HG02610 (cell line): Measurements from ENCODE around the gene NMNAT1.
"Not testable (repeated sequence)": the region's sequence is repeated elsewhere in the genome, so short reads cannot be mapped to it uniquely, and the experiment has no call there.

Experiments
- ATAC-seq: cut with Tn5 transposase; IDR thresholded peaks from one replicate; pipeline ENCODE4 v1.9.1; 2021; ENCODE audit warnings: mild to moderate bottlenecking, moderate library complexity; ENCODE audit not compliant: unreplicated experiment

NMNAT1 gene

DNA sequence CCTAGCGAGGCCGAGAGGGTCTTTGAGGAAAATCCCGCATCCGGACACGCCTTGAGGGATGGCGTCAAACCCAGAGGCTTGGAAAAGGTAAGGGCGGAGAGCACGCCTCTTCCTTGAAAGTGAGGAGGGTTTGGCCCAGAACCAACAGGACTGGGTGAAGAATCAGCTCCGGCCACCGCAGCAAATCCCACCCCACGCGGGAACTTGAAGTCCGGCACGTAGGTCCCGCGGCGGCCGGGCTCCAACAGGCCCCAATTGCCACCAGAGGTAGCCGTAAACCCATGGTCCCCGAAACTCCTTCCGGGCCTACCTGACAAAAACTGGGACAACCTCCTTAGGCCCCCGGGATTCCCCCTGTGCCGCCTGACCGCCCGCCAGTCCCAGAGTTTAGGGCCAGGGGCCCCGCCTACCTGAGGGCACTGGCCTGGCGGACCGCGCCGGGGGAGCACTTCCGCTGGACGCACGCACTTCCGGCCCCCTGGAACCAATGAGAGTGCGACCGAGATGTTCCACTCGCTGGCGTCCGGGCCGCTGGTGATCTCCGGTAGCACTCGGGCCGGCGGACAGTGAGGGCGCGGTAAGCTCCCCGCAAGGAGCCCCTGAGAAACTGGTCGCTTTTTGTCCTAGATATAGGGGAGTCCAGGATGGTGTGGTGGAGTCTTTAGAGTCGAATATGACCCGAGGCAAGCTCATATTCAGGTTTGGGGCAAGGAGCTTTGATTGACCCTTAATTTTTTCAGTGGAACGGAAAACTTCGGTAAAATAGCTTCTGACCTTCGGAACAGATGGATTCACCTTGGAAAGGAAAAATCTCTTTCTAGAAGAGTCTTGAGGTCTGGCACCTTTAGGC is at the start of gene NMNAT1, which contains the start of gene LZIC:
TSS of gene NMNAT1 (plus strand) at position 537 of the 850 bp plus-strand sequence. CDS start 28,599 bp downstream, outside the sequence.
TSS of gene LZIC (minus strand) at position 453 of the 850 bp plus-strand sequence. CDS start 6,772 bp downstream, outside the sequence.
- ATAC-seq: peak; percentile 88

DNA sequence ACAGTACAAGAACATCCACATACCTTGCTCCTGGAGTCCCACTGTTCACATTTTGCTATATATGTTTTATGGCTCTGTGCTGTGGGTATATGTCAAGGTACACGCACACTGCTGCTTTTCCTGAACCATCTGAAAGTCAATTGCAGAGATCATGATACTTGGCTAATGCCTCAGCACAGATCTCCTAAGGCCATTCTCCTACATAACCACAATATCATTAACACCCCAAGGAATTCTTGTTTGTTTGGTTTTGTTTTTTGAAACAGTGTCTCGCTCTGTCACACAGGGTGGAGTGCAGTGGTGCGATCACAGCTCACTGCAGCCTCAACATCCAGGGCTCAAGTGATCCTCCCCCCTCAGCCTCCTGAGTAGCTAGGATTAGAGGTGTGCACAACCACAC is 49.2 kb upstream of the NMNAT1 start:
- ATAC-seq: no peak

DNA sequence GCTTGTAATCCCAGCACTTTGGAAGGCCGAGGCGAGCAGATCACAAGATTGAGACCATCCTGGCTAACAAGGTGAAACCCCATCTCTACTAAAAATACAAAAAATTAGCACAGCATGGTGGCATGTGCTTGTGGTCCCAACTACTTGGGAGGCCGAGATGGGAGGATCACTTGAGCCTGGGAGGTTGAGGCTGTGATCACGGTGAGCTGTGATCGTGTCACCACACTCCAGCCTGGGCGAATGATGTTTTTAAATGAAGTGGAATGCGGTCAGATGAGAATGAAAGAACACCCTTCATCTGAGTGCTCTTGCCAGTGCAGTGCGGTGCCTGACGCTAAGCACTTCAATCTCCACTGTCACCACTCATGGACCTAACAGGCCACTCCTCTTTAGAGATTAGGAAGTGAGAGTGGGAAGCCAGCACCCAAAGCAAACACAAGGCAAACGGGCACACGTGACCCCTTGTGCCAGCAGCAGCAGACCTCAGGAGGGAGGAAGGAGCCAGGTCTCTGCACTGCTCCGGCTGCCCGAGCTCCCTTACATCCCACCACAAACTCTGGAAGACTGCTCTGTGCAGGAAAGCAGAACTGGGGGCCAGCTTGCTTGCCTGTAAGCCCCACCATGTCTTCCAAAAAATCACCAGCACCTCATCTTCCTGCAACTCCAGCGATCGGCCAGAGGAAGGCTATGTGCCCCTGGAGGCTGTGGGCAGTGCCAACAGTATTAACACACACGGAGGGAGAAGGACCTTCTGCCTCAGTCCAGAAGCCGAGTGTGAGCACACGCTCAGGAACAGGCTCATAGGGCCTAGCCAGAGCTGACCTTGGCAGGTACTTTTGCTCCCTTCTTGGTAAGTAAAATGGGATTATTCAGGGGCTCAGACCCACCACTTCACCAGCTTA is 42.9 kb upstream of the NMNAT1 start:
- peak; percentile 40 for ATAC-seq

DNA sequence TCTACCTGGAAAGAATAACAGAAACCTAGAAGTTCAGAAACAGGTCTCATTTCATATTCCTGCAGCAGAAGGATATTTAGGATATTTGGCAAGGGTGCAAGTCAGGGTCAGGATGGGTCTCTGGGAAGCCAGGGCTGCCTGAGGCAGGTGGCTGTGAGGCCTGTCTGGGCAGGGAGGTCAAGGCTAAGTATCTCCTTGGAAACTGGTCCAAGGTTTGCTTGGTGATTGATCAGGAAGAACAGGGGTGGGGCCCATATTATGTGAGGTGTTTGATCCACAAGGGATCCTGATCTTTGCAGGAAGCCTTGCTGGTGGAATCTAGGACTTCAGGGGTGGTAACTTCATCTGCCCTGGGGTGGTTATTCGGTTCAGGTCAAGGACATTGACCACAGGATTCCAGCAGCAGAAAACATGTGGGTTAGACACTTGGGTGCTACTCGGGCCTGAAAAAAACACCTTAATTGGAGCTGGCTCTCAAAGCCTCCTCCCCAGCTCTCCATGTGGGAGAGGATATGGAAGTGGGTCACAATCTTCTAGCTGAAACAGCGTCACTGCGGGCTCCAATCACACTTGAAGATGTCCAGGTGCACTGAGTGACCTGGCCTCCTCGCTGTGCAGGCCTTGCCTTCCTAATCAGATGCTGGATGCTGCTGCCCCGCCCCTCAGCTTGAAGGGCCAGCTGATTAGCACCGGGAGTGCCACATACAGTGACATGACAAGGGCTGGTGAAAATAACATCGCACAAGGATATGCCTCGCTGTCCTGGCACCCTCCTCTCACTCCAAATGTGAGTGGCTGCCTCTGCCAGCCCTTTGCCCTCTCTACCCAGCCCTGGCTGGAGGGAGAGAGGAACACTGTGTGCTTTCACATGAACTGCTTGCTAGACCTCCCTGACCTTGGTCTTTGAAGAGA is 41.9 kb upstream of the NMNAT1 start:
- no peak for ATAC-seq

DNA sequence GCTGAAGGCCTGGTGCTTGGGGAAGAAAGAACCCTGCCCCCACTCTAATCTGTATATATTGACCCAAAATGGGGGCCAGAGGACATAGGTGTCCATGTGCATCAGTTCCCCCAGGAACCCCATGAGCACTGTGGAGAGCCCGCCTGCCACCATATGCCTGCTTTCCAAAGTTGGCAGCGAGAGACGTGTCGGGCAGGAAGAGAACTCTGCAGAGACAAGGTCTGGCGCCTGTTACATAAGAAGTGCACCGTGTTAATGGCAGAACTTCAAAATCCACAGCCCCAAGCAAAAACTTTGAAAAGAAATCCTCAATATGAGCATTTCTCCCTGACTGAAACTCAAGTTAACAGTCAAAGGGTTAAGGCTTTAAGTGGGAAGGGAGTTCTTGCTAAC is 41.2 kb upstream of the NMNAT1 start:
- ATAC-seq: no peak

DNA sequence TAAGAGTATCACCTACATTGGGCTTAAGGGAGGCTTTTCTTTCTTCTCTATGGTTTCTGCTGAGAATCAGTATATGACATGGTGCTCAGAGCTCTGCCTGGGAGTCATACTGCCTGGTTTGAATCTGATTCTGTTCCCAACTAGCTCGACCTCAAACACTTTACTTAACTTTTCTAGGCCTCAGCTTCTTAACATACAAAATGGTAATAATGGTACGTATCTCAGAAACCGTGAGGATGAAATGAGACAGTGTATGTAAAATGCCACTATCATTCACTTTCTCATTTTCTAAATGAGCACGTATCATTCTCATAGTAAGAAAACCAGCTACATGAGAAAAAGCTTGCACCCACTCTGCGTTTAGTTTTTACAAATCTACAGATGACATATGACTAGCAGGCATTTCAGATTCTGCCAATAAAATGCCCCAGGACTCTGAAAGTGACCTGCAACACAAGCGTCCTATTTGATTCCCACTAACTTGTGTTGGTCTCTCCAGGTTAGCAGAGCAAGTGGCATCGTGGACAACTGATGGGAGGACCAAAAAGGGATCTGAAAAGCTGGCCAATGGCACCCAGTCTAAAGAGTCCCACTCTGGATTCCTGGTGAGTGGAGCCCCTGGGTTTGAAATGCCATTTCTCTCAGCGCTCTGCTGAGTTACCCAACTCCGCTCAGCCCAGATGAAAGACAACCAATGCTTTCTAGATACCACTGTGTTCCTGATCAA is 39.3 kb upstream of the NMNAT1 start:
- ATAC-seq: peak; percentile 58

DNA sequence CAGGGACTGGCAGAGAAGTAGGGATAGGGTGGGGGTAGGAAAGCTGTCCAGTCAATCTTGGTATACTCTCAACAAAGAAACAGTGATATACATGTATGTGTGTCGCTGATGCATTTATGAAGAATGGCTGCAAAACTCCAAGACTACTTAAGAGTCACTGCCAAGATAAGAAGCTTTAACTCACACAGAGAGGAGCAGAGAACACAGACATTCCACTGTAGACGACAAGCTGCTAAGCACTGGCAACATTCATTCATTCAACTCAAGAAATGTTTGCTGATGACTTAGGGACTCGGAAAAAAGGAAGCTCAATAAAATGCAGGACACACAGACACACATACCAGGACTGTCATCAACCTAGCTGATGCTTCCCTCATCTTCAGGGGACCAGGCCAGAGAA is 38.7 kb upstream of the NMNAT1 start:
- ATAC-seq: no peak

DNA sequence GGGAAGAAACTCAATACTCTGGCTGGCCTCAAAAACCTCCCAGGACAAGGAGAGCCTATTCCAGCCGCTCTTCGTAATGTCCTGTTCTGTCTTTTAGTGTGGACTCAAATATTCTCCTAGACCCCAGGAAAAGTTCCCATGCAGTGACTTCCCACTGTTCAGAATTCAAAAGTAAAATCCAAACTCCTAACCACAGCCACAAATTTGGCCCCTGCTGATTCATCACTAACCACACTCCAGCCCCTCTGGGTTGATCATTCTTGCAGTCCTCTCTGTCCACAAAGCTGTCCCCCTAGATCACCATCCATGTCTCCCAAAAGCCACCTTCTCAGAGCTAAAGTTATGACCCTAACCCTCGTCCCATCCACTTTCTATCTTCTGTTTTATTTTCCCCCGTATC is 38.3 kb upstream of the NMNAT1 start:
- ATAC-seq: no peak

DNA sequence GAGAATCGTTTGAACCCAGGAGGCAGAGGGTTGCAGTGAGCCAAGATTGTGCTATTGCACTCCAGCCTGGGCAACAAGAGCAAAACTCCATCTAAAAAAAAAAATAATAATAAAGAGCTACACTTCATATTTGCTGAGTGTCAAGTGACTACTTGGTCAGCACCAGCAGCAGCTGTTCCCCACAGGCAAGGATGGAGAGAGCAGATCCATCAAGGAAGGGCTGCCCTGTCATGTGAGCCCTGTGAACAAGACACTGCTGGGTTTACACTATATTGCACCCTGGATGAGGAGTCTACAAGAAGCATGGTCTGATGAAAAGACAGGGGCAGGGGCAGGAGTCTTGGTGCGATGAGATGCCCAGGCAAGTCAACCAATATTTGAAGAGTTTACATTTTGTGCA is 36.8 kb upstream of the NMNAT1 start:
- no peak for ATAC-seq

DNA sequence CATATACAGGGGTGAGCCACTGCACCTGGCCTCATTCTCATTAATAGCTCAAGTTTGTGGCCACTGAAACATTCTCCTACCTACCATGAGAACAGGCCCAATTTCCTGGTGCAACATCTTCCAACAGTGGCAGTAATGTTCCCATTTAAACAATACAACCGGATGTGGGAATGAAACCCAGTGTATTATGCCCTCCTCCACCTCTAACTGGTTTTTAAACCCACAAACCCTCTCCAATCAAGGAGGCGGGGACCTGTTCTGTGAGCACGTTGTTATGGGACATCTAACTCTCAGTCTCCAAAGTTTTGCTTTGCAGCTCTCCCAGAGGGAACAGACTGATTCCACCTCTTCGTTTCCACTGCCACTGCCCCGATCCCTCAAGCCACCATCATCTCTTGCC is 35.8 kb upstream of the NMNAT1 start:
- no peak for ATAC-seq

DNA sequence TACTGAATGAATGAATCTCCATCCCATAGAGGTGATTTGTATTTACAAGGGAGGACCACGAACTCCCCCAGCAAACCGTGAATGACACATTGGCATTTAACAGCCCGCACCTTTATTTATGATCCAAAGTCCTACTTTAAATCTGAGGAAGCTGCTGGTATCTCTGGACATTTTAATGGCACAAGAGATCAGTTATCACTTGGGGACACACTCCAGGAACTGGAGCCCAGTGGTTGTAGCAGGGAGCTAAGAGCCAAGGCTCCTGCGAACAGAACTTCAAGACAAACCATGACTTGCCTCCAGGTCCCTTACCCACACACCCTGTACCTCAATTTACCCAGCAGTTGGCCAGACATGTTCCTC is 34.4 kb upstream of the NMNAT1 start:
- ATAC-seq: no peak

DNA sequence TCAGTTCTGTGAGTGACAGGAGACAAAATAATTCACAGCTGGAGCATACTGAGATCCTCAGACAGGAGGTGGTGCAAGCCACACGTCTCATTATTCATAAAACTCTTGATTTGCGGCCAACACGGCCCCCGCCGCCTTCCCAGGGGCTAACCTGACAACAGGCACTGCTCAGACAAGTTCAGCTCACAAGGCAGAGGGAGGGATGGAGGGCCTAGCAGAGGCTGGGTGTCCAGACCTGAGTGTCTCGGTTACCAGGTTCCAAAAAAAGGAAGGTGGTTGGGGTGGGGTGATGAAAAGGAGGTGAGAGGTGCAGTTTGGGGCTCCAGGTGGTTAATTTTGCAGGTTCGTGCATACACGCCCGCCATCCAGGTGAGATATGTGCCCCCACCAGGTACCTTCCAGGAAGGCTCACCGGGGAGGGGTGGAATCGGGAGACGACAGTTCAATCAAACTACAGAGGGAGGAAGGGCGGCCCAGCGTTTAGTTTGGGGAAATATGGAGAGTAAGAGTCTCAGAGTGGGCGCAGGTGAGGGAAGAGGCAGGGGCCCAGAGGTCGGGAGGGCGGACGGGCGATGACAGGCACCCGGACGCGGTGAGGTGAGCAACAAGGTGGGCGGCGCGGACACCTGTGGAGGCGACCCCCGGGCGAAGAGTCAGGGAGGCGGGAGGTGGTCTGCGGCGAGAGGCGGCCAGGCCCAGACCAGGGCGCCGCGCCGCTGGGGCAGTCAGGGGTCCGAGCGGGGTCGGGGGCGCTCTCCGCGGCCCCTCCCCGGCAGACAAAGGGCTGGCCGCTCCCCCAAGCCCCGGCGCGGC is 33.8 kb upstream of the NMNAT1 start:
- no peak for ATAC-seq

DNA sequence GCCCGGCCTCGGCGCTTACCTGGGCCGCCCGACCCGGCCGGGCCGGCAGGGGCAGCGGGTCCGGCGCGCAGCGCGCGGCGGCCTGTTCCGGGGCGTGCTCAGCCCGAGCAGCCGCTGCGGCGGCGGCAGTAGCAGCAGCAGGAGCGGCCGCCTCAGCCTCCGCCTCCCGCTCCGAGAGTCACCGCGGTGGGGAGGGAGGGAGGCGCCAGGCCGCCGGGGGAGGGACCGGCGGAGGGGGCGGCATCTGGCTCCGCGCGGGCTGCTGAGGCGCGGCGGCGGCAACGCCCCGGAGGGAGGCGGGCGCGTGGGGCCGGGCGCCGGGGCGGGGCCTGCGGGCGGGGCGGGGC is 33.2 kb upstream of the NMNAT1 start, which contains the start of gene CTNNBIP1:
TSS of gene CTNNBIP1 (minus strand) at position 194 of the 347 bp plus-strand sequence. CDS start 38,205 bp downstream, outside the sequence.
- ATAC-seq: peak; percentile 75

DNA sequence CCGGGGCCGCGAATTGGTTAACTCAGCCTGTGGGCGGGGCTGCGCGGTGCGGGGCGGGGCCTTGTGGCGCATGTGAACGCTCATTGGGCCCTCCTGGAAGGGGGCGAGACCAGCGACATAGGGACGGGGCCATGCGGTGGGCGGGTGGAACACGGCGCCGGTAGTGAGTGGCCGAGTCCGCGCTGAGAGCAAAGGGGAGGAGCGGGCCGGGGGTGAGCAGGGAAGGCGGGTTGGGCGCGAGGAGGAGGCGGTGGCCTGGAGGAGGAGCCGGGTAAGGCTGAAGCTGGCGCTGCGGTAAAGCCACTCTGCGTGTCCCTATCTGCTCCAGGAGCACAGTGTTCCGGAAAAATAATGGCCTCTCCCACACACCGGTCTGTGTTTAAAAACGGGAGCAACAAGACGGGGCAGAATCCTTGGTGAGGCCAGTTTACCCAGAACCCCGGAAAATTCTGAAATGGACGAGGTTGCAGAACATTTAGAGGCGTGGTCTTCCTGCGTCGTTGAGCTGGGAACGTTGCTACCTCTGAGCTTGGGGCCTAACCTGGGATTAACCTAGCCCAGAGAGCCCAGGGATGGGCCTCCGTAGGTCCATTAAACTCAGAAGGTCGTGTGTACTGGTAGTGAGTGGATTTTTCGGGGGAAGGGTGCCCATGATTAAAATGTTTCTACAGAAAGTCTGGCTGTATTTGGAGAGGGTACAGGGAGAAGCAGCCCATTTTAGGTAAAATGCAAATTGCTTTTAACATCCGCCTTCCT is 32.7 kb upstream of the NMNAT1 start:
- ATAC-seq: peak; percentile 94

DNA sequence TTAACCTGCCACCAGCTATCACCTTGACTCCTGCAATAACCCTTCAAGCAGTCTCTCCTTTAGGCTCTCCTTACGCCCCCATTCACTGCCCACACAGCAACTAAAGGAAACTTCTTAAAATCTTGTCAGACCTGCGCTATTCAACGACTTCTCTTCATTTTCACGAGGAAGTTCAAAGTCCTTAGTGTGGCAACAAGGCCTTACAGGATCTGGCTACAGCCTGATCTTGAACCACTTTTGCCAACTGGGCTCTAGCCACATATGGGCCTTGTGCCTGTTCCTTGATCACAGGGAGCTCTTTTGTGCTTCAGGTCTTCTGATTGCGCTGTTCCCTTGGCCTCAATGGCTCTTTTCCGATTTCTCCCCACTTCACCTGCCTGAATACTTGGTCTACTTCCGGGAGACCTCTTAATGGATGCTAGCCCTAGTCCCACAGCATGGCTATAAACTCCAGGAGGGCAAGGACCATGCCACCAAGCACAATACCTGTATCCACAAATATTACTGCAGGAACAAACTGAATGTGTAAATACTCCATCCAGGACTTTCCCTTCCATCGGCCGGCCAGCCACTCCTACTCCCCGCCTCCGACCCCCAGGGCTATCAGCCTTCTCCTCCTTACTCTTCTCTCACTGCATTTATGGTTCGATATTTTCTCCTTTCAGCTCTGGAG is 30.9 kb upstream of the NMNAT1 start:
- ATAC-seq: no peak

DNA sequence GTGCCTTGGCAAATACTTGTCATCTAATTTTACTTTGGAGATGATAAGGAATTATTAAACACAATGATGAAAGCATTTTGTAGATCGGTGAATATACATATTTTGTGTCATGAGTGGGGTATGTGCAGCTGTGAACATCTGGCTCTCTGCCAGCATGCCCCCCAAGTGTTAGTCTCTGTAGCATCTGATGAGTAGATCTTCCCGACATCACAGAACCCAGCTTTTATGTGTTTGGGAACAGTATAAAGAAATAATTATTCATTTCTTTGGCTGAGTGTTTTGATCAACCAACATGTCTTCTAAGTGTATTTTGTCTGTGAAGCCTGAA is 28.7 kb upstream of the NMNAT1 start:
- no peak for ATAC-seq

DNA sequence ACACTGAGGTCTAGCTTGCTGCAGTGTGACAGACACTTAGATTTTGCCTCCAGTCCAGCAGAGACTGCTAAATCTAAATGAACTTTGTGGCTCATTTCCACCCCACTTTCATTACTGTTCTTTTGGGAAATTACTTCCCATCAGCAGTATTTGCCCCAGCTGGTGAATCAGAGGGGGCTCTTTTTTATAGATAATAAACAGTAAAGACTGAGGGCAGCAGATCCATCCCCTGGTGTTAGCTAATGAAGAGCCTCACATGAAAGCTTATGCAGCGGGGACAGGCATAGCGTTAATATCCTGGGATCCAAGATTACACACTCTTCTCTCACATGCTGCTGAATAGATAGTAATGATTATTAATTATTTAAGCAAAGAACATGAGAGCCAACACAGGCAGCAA is 26.8 kb upstream of the NMNAT1 start:
- ATAC-seq: no peak

DNA sequence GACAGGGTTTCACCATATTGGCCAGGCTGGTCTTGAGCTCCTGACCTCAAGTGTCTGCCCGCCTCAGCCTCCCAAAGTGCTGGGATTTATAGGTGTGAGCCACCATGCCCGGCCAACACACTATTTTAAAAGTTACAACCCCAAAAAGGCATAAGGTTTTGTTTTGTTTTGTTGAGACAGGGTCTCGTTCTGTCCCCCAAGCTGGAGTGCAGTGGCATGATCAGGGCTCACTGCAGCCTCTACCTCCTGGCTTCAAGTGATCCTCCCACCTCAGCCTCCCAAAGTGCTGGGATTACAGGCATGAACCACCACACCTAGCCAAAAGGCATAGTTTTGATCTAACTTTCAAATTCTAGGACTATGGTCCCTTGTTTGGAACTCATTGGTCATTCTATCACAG is 25.8 kb upstream of the NMNAT1 start:
- not testable (repeated sequence) for ATAC-seq
